ENCODE results near the gene BTBD16. TPM values are rescaled to one million over a fixed set of nuclear protein-coding genes. Genes with fewer than 3 reads are reported as not detected.

BTBD16 gene
- total RNA-seq, 1 experiment from 2014 or later, result 0.82 TPM

DNA sequence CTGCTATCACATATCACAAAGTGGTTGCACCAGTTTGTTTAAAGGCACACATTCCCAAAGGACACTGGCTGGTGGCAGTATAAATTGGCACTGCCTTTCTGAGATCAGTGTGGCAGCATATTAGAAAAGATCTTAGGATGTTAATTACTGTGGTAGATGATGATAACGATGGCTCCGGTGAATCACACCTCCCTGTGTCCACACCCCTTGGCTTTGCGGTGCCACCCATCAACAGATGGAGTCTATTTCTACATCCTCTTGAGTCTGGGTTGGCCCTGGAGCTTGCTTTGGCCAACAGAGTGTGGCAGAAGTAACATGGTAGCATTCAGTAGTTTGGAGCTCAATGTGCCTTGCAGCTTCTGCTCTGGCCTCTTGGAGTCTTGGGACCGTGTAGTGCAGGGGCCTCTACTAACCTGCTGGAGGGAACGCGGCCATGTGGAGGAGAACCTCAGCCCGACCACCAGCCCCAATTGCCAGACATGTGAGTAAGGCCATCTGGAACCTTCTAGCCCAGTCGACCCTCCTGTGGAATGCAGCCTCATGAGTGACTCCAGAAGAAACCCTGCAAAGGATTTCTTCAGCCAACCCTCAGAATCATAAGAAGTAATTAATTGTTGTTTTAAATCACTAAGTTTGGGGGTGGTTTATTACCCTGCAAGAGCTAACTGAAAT is 76.2 kb downstream of the BTBD16 start:
- no peaks in the 10 kb centered on the region for H3K36me3 ChIP-seq (ENCODE audit: control insufficient read depth, insufficient read depth, low read length)
- in situ Hi-C loops (cut with HindIII; ENCODE audit: low pct_unique_long_range_greater_than_20kb, low sequenced_read_pairs), result no loop called here
- no peaks in the 10 kb centered on the region for H3K27me3 ChIP-seq (ENCODE audit: control insufficient read depth, insufficient read depth, low read length)
- POLR2A ChIA-PET, result no interaction called here
- intact Hi-C loops (cut with micrococcal nuclease; ENCODE audit: unreplicated experiment), result no loop called here
- H3K4me1 ChIP-seq (ENCODE audit: control insufficient read depth, insufficient read depth, low read length), result peaks cover 20% of the 10 kb centered on the region
- CTCF ChIA-PET, result no interaction called here
- peaks cover 6% of the 10 kb centered on the region; the same call in 1 of the 2 replicates for H3K9me3 ChIP-seq (ENCODE audit: control insufficient read depth, insufficient read depth, low read depth, low read length)
- TF ChIP-seq POLR2AphosphoS5 (IDR thresholded peaks at IDR 0.05; ENCODE audit: low read depth, low read length), result no peak
- no peak for TF ChIP-seq REST (IDR thresholded peaks at IDR 0.05; ENCODE audit: insufficient read depth in 1 of 2, low read depth in 2 of 2, low read length in 1 of 2)
- TF ChIP-seq CTCF (IDR thresholded peaks at IDR 0.05), result no peak
- no peak for TF ChIP-seq SIN3A (IDR thresholded peaks at IDR 0.05; ENCODE audit: borderline replicate concordance, insufficient read depth, low read depth, low read length)
- no peak for TF ChIP-seq TCF7L2 (IDR thresholded peaks at IDR 0.05; ENCODE audit: low read depth, low read length)
- no peak overlapping the region for H3K27ac ChIP-seq (ENCODE audit: low read length)
- DNase-seq (ENCODE audit: low read depth, low spot score) (no peak), ATAC-seq (no peak)
- H3K4me3 ChIP-seq (ENCODE audit: low read depth in 2 of 2, low read length in 2 of 2), result no peak overlapping the region
- BruUV-seq (replicated peaks), result no TSS peak

DNA sequence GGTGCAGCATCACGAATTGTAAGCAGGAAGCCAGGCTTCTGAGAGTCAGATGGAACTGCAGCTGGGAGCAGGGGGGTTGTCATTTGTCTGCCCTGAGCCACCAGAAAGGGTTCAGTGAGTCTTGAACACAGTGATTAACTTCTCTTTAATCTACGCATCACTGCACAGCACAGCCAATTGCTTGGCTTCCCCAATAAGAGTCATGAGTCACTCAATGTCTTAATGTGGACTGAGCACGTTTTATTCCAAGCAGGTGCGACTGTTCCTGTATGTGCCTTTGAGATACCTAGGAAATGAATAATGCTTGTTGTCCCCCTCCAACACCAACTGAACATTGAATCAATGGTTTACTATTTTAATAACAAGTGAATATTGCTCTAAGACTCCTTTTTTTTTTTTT is 77.4 kb downstream of the BTBD16 start:
- in situ Hi-C loops (cut with HindIII; ENCODE audit: low pct_unique_long_range_greater_than_20kb, low sequenced_read_pairs), result no loop called here
- no peak for ATAC-seq
- CTCF ChIA-PET, result no interaction called here

More for the DNA sequence above, 77.4 kb downstream of the BTBD16 start:
- no TSS peak for BruUV-seq (replicated peaks)
- no peak for DNase-seq (ENCODE audit: low read depth, low spot score)
- no peaks in the 10 kb centered on the region for H3K36me3 ChIP-seq (ENCODE audit: control insufficient read depth, insufficient read depth, low read length)
- intact Hi-C loops (cut with micrococcal nuclease; ENCODE audit: unreplicated experiment), result no loop called here
- TF ChIP-seq POLR2AphosphoS5 (IDR thresholded peaks at IDR 0.05; ENCODE audit: low read depth, low read length) (no peak), REST (IDR thresholded peaks at IDR 0.05; ENCODE audit: insufficient read depth in 1 of 2, low read depth in 2 of 2, low read length in 1 of 2) (no peak), TCF7L2 (IDR thresholded peaks at IDR 0.05; ENCODE audit: low read depth, low read length) (no peak), SIN3A (IDR thresholded peaks at IDR 0.05; ENCODE audit: borderline replicate concordance, insufficient read depth, low read depth, low read length) (no peak), CTCF (IDR thresholded peaks at IDR 0.05) (no peak)
- POLR2A ChIA-PET, result no interaction called here
- no peaks in the 10 kb centered on the region for H3K27me3 ChIP-seq (ENCODE audit: control insufficient read depth, insufficient read depth, low read length)
- peaks cover 12% of the 10 kb centered on the region for H3K4me1 ChIP-seq (ENCODE audit: control insufficient read depth, insufficient read depth, low read length)
- no peak overlapping the region for H3K4me3 ChIP-seq (ENCODE audit: low read depth in 2 of 2, low read length in 2 of 2)
- H3K9me3 ChIP-seq (ENCODE audit: control insufficient read depth, insufficient read depth, low read depth, low read length), result peaks cover 6% of the 10 kb centered on the region; the same call in 1 of the 2 replicates
- no peak overlapping the region for H3K27ac ChIP-seq (ENCODE audit: low read length)

Measured in Panc1 (cell line).